Upper lobe of left lung (tissue), 6 donors: Measurements from ENCODE around the gene CATSPERZ. TPM values are rescaled to one million over a fixed set of nuclear protein-coding genes. Genes with fewer than 3 reads are reported as not detected.

Source experiments
- ATAC-seq, 2 donors: fragments of 200-7000 bp; cut with Tn5 transposase; one replicate each; pipeline ENCODE4 v1.9.1; 2022; ENCODE audit warnings: mild to moderate bottlenecking in 2 of 2, moderate library complexity in 2 of 2; ENCODE audit not compliant: low FRiP score in 2 of 2
- DNase-seq, 2 donors: peaks; one replicate each; pipeline ENCODE4 v3.0.0-alpha.2; 2019 to 2020
- H3K27ac ChIP-seq, 4 donors: fragments of 200-600 bp; sonication (generic); one replicate each; pipeline ENCODE4 v1.5.1; 2016 to 2019
- H3K27me3 ChIP-seq, 4 donors: fragments of 200-600 bp; sonication (generic); one replicate each; pipeline ENCODE4 v1.5.1; 2017 to 2019
- H3K36me3 ChIP-seq, 4 donors: fragments of 200-600 bp; sonication (generic); one replicate each; pipeline ENCODE4 v1.5.1; 2016 to 2019
- H3K4me1 ChIP-seq, 4 donors: fragments of 200-600 bp; sonication (generic); one replicate each; pipeline ENCODE4 v1.5.1; 2018 to 2019
- H3K4me3 ChIP-seq, 4 donors: fragments of 200-600 bp; sonication (generic); one replicate each; pipeline ENCODE4 v1.5.1; 2017 to 2019; ENCODE audit warnings: mild to moderate bottlenecking in 2 of 4, moderate library complexity in 1 of 4
- H3K9me3 ChIP-seq, 4 donors: fragments of 200-600 bp; sonication (generic); one replicate each; pipeline ENCODE4 v1.5.1; 2018 to 2019
- CTCF ChIP-seq, 6 experiments: fragments of 450-650 bp in 4 of 6; fragments of 200-600 bp in 2 of 6; sonication (generic) in 2 of 6; IDR thresholded peaks; one replicate each; pipeline ENCODE4 v1.5.1; 2016 to 2019; ENCODE audit warnings: antibody characterized with exemption in 6 of 6
- EP300 ChIP-seq, 4 donors: sonication (generic); formaldehyde crosslinking; IDR thresholded peaks; one replicate each; pipeline ENCODE4 v1.5.1; 2017; ENCODE audit warnings: antibody characterized with exemption in 4 of 4, control low read depth in 2 of 4
- POLR2A ChIP-seq, 4 donors: fragments of 450-650 bp; IDR thresholded peaks; one replicate each; pipeline ENCODE4 v1.5.1; 2016 to 2017; ENCODE audit warnings: antibody characterized with exemption in 4 of 4, mild to moderate bottlenecking in 2 of 4
- POLR2AphosphoS5 ChIP-seq, 2 donors: sonication (generic); formaldehyde crosslinking; IDR thresholded peaks; one replicate each; pipeline ENCODE4 v1.5.1; 2017; ENCODE audit warnings: antibody characterized with exemption in 2 of 2
- WGBS, 2 donors: methylation state at CpG; one replicate each; pipeline ENCODE4 v1.1.5; 2017 to 2018; 5-methylcytosine and 5-hydroxymethylcytosine counted together
- total RNA-seq, 6 donors: library from RNA; depleted of rRNA in 4 of 6; stranded (reverse); fragments of >200 nt in 4 of 6; gene quantifications; one replicate each; pipeline versions ENCODE4 v1.1.0 to v1.2.1, GENCODE V29; 2016 to 2021
- donor health status: DM: no; HTN: no; CAD: no; lungs with moderate emphysema.
- donor health status: DM: no; HTN: yes; CAD: no; lungs with severe emphysema.

Gene CATSPERZ
- total RNA-seq, 6 donors from 2014 or later: 0.51 to 62.9 (median 2.5) TPM; not detected in 2

DNA sequence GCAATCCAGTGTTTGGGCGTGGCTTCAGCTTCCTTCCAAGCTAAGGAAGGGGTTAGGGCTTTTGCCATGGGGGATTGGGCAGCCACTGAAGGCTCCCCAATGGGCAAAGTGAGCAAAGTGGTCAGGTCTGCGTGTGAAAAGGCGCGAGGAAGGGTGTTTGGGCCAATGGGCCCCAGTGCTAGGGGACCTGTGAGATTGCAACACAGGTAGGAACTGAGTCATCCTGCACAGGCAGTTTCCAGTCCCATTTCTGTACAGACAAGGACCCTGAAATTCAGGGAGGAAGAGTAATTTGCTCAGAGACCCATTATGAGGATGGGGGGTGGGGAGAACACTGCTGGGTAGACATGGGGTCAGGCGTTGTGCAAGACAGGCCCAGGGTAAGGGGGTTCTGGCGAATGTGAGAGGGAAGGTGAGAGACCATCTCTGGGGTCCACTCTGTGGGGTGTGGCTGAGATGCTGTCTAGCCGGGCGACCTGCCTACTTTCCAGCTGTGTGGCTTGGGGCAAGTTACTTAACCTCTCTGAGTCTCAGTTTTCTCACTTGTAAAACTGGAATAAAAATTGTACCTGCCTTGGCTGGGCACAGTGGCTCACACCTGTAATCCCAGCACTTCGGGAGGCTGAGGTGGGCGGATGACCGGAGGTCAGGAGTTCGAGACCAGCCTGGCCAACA, 47.2 kb downstream of the CATSPERZ start:
- peak overlapping the region in 1 of 4 donors; percentile 61 for H3K27ac ChIP-seq
- peaks cover 0 to 3% (median 2%) of the 10 kb centered on the region in 4 donors for H3K36me3 ChIP-seq
- TF ChIP-seq EP300 (IDR thresholded peaks at IDR 0.05) (no peak), POLR2A (IDR thresholded peaks at IDR 0.05) (no peak), CTCF (IDR thresholded peaks at IDR 0.05) (no peak), POLR2AphosphoS5 (IDR thresholded peaks at IDR 0.05) (no peak)
- no peaks in the 10 kb centered on the region for H3K9me3 ChIP-seq
- 78 to 83% methylated on average over 11 to 12 of the region's 12 CpGs for WGBS, 2 donors
- no peak for ATAC-seq
- H3K4me3 ChIP-seq: no peak overlapping the region
- no peak for DNase-seq
- peaks cover 4 to 11% (median 9%) of the 10 kb centered on the region in 4 donors for H3K4me1 ChIP-seq
- H3K27me3 ChIP-seq: no peaks in the 10 kb centered on the region

GRCh38 chr11:64348383-64349024, 48.3 kb downstream of the CATSPERZ start:
- Histone ChIP-seq H3K27me3 (no peaks in the 10 kb centered on the region), H3K4me3 (no peak overlapping the region), H3K27ac (no peak overlapping the region), H3K4me1 (peaks cover 0 to 2% (median 0%) of the 10 kb centered on the region in 4 donors), H3K36me3 (peaks cover 0 to 13% (median 2%) of the 10 kb centered on the region in 4 donors), H3K9me3 (no peaks in the 10 kb centered on the region)
- DNase-seq (peak in 1 of 2 donors; percentile 53), ATAC-seq (no peak)
- 71 to 79% methylated on average over 5 to 13 of the region's 14 CpGs for WGBS, 2 donors
- TF ChIP-seq EP300 (IDR thresholded peaks at IDR 0.05) (no peak), POLR2A (IDR thresholded peaks at IDR 0.05) (no peak), POLR2AphosphoS5 (IDR thresholded peaks at IDR 0.05) (no peak), CTCF (IDR thresholded peaks at IDR 0.05) (no peak)

DNA sequence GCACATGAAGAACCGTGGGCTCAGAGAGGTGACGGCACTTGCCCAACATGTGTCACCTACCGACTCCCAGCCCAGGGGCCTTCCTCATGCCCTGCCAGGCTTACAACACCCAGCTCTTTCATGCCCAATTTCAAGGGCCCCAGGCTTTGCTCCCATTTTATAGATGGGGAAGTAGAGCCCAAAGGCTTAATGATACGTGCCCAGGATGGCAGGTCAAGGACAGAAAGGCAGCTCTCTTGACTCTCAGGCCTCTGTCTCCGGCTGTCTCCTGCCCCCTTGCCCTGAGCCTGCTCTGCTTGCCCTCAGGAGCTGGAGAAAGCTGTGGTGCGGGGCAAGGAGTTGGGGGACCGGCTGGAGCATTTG, 48.8 kb downstream of the CATSPERZ start:
- TF ChIP-seq CTCF (IDR thresholded peaks at IDR 0.05) (no peak), POLR2AphosphoS5 (IDR thresholded peaks at IDR 0.05) (no peak), EP300 (IDR thresholded peaks at IDR 0.05) (no peak), POLR2A (IDR thresholded peaks at IDR 0.05) (no peak)
- Histone ChIP-seq H3K9me3 (no peaks in the 10 kb centered on the region), H3K4me1 (no peaks in the 10 kb centered on the region), H3K27me3 (no peaks in the 10 kb centered on the region), H3K4me3 (no peak overlapping the region), H3K27ac (no peak overlapping the region), H3K36me3 (peaks cover 0 to 14% (median 2%) of the 10 kb centered on the region in 4 donors)
- ATAC-seq (no peak), DNase-seq (peak in 1 of 2 donors; percentile 47)
- WGBS, 2 donors: 83 to 86% methylated on average over 5 to 7 of the region's 7 CpGs

DNA sequence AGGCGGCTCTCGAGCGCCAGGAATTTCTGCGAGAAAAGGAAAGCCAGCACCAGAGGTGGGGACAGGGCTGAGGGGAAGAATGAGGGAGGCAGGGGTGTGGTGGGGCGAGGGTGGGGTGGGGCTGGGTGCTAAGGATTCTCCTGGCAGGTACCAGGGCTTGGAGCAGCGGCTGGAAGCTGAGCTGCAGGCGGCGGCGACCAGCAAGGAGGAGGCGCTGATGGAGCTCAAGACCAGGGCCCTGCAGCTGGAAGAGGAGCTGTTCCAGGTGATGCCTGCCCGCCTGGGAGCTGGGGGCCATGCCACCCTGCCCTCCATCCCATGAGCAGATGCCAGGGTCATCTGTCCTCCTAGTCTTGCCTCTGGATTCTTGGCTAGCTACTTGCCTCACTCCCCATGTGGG, 49.2 kb downstream of the CATSPERZ start:
- H3K36me3 ChIP-seq: peaks cover 0 to 14% (median 2%) of the 10 kb centered on the region in 4 donors

More for the DNA sequence above, 49.2 kb downstream of the CATSPERZ start:
- 88% methylated on average over 9 to 11 of the region's 11 CpGs for WGBS, 2 donors
- Histone ChIP-seq H3K4me1 (no peaks in the 10 kb centered on the region), H3K9me3 (no peaks in the 10 kb centered on the region), H3K4me3 (no peak overlapping the region), H3K27me3 (no peaks in the 10 kb centered on the region), H3K27ac (no peak overlapping the region)
- TF ChIP-seq POLR2A (IDR thresholded peaks at IDR 0.05): no peak
- no peak for TF ChIP-seq CTCF (IDR thresholded peaks at IDR 0.05)
- no peak for TF ChIP-seq EP300 (IDR thresholded peaks at IDR 0.05)
- no peak for TF ChIP-seq POLR2AphosphoS5 (IDR thresholded peaks at IDR 0.05)
- ATAC-seq: no peak
- peak in 1 of 2 donors; percentile 56 for DNase-seq
